ENCODE measurements around the gene DIP2C.
A peak's percentile ranks its signal among the peaks of the same experiment; 100 is the strongest.
"Not testable (repeated sequence)": the region's sequence is repeated elsewhere in the genome, so short reads cannot be mapped to it uniquely, and the experiment has no call there.

Gene DIP2C

GRCh38 chr10:606762-607544, 82.5 kb downstream of the DIP2C start:
- Mint-ChIP-seq H3K27me3 (no peaks in the 10 kb centered on the region), H3K4me1 (peaks cover 25% of the 10 kb centered on the region), H3K4me3 (no peak overlapping the region), H3K36me3 (ENCODE audit: low read depth) (peaks cover 2% of the 10 kb centered on the region), H3K27ac (peak overlapping the region; percentile 36), H3K9me3 (peaks cover 7% of the 10 kb centered on the region)
- DNase-seq (no peak), ATAC-seq (no peak)

DNA sequence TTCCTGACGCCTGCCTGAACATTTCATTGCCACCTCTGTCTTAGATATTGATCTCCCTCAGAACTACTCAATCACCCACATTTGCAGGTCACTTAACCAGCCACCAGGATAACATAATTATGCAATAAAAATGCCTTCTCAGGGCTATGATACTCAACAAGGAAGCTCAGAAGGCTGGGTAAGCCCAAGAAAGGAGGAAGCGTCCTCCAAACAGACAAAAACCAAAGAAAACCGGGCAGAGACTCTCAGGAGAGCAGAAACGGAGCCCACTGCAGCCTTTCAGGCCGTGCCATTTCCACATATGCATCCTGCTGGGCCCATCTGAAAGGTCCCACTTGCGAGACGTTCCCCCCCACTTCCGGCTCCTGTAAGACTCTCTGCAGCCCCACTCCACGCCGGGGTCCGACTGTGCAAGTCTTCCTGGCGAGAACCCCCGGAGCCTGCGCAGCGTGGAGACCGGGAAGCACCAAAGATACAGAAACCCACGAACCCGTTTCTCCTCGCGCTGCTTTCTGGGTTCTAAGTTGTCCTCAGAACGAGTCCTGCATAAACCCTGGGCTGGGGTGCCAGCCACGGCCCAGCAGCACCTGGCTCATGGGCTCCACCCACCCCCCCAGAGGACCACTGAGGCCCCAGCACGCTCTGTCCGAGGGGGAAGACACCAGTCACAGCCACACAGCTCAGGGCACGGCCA, 83.7 kb downstream of the DIP2C start:
- ATAC-seq = no peak

DNA sequence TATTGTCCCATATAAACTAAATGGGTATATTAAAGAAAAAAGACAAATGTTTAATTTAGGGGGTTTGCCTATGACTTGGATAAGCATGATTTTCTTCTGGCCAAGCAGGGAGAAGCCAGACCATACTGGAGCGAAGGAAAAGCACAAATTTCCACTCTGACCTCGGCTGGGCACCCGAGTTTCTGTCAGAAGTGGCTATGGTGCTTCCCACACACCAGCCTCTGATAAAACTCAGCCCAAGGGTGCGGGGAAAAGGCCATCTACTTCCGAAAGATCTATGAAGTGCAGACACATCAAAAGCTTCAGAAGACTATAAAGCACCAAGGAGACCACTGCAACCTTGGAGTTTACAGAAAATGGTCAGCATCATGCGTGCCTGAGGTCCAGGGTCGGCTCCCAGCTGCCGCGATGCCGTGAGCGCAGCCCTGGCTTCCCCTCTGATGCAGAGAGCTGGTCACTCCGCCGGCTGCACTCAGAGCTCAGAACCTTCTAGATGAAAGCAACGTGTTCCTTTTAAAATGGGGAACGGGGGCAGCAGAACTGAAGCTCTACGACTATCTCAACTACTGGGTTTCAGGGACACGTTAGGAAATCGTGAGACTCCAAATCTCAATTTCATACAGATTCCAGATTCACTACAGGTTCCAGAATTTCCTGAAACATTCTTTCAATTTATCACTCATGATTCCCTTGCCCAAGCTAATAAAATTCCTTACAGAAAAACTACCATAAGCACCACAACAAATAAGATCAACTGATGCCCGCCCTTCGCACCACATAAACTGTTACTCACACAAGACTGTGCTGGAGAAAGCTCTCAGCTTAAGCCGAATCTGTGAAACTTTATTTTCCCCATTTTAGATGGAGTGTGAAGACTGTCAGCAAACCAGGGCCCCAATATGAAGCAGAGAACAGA, 84.5 kb downstream of the DIP2C start:
- H3K27me3 Mint-ChIP-seq = no peaks in the 10 kb centered on the region
- ATAC-seq (no peak), DNase-seq (no peak)
- H3K4me3 Mint-ChIP-seq = no peak overlapping the region
- H3K36me3 Mint-ChIP-seq (ENCODE audit: low read depth) = no peaks in the 10 kb centered on the region
- H3K9me3 Mint-ChIP-seq = no peaks in the 10 kb centered on the region
- H3K27ac Mint-ChIP-seq = no peak overlapping the region
- peaks cover 12% of the 10 kb centered on the region for H3K4me1 Mint-ChIP-seq

More for the DNA sequence above, 83.7 kb downstream of the DIP2C start:
- no peak for DNase-seq
- Mint-ChIP-seq H3K36me3 (ENCODE audit: low read depth) (no peaks in the 10 kb centered on the region), H3K27ac (no peak overlapping the region), H3K27me3 (no peaks in the 10 kb centered on the region), H3K4me3 (no peak overlapping the region), H3K4me1 (peaks cover 16% of the 10 kb centered on the region), H3K9me3 (no peaks in the 10 kb centered on the region)

DNA sequence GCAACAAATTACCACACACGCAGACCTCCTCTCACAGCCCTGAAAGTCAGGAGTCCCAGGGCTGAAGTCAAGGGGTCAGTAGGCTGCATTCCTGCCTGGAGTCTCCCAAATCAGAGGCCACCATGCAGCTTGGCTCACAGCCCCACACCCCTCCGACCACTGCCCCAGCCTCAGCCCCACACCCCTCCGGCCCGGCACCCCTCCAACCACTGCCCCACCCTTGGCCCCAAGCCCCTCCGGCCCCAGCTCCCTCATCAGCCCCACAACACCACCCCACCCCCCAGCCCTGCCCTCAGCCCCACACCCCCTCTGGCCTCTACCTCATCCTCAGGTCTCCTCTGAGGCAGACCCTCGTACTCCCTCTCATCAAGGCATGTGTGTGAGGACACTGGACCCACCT, 85.7 kb downstream of the DIP2C start:
- ATAC-seq (no peak), DNase-seq (no peak)
- Mint-ChIP-seq H3K4me1 (peaks cover 3% of the 10 kb centered on the region), H3K36me3 (ENCODE audit: low read depth) (no peaks in the 10 kb centered on the region), H3K9me3 (no peaks in the 10 kb centered on the region), H3K27ac (no peak overlapping the region), H3K4me3 (no peak overlapping the region), H3K27me3 (no peaks in the 10 kb centered on the region)

GRCh38 chr10:602391-603005, 87.0 kb downstream of the DIP2C start:
- DNase-seq (no peak), ATAC-seq (no peak)
- Mint-ChIP-seq H3K4me3 (no peak overlapping the region), H3K4me1 (no peaks in the 10 kb centered on the region), H3K27me3 (no peaks in the 10 kb centered on the region), H3K27ac (no peak overlapping the region), H3K36me3 (ENCODE audit: low read depth) (no peaks in the 10 kb centered on the region), H3K9me3 (no peaks in the 10 kb centered on the region)

DNA sequence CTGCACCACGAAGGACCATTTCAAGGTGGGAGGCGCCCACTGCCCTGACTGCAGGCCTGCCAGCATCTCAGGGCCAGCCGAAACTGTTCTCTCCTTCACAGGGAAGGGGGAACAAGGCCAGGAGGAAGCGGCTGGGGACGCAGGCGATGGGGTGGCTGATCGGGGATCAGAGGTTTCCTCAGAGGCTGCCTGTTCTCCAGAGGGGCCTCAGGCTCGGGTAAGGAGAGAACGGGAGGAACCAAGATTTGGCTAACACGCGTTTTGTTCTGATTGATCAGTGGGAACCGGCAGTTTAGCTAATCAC, 87.9 kb downstream of the DIP2C start:
- DNase-seq (no peak), ATAC-seq (no peak)
- no peaks in the 10 kb centered on the region for H3K36me3 Mint-ChIP-seq (ENCODE audit: low read depth)
- no peaks in the 10 kb centered on the region for H3K27me3 Mint-ChIP-seq
- H3K4me3 Mint-ChIP-seq = no peak overlapping the region
- H3K27ac Mint-ChIP-seq = no peak overlapping the region
- H3K9me3 Mint-ChIP-seq = no peaks in the 10 kb centered on the region
- no peaks in the 10 kb centered on the region for H3K4me1 Mint-ChIP-seq

GRCh38 chr10:600876-601659, 88.4 kb downstream of the DIP2C start:
- no peaks in the 10 kb centered on the region for H3K36me3 Mint-ChIP-seq (ENCODE audit: low read depth)
- H3K4me1 Mint-ChIP-seq = no peaks in the 10 kb centered on the region
- DNase-seq = no peak
- H3K27me3 Mint-ChIP-seq = no peaks in the 10 kb centered on the region
- ATAC-seq = no peak
- no peak overlapping the region for H3K27ac Mint-ChIP-seq
- no peak overlapping the region for H3K4me3 Mint-ChIP-seq
- H3K9me3 Mint-ChIP-seq = no peaks in the 10 kb centered on the region

DNA sequence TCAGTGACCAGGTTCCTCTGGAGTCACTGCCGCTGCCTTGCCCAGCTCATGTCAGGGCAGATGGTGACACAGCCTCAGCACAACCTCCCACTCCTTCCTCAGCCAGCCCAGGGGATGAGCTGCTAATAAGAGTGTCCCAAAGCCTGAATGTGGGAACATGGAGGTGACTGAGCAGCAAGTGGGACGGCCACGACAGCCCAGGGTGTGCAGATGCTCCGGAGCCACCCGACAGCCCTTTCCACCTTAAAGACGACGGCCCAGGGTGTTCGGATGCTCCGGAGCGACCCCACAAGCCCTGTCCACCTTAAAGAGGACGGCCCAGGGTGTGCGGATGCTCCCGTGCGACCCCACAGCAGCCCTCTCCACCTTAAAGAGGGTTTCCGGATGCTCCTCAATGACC, 89.2 kb downstream of the DIP2C start:
- Mint-ChIP-seq H3K27ac (no peak overlapping the region), H3K4me3 (no peak overlapping the region), H3K36me3 (ENCODE audit: low read depth) (no peaks in the 10 kb centered on the region), H3K4me1 (no peaks in the 10 kb centered on the region), H3K9me3 (no peaks in the 10 kb centered on the region), H3K27me3 (no peaks in the 10 kb centered on the region)
- DNase-seq (no peak), ATAC-seq (no peak)

GRCh38 chr10:599767-600166, 89.7 kb downstream of the DIP2C start:
- DNase-seq (no peak), ATAC-seq (no peak)
- Mint-ChIP-seq H3K4me1 (no peaks in the 10 kb centered on the region), H3K27me3 (no peaks in the 10 kb centered on the region), H3K4me3 (no peak overlapping the region), H3K36me3 (ENCODE audit: low read depth) (no peaks in the 10 kb centered on the region), H3K27ac (no peak overlapping the region), H3K9me3 (no peaks in the 10 kb centered on the region)

DNA sequence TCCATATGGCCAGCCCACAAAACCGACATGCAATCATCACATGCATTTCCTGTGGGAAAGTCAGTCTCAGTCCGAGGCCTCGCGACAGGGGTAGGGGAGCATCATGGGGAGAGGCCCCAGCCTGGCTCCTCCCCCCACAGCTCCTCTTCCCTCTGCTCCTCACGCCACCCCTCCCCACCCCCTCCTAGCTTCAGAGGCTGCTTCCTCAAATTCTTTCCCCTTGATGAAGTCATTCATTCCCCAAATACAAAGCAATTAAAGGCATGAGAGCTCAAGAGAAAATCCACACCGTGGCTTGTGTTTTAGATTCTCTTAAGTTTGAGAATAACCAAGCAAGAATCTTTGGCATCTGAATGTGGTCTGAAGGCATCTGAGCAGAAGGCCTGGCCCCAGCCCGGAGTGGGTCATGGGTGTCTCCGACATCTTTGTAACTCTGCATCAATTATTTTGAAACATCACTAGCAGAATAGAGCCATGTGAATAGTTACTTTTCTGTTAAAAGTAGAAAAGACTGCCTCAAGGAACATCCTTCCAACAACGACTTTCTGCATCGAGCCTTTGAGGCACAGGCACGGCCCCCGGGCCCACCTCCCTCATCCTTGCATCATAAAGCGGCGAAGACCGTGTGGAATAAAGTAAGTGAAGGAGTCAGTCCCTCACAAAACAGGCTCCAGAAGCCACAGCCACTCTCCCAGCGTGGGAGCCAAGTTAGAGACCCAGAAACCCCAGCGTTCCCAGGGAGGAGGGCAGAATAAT, 90.9 kb downstream of the DIP2C start:
- no peaks in the 10 kb centered on the region for H3K9me3 Mint-ChIP-seq
- H3K27ac Mint-ChIP-seq = no peak overlapping the region
- H3K27me3 Mint-ChIP-seq = no peaks in the 10 kb centered on the region
- no peaks in the 10 kb centered on the region for H3K36me3 Mint-ChIP-seq (ENCODE audit: low read depth)
- DNase-seq = no peak
- H3K4me1 Mint-ChIP-seq = no peaks in the 10 kb centered on the region
- no peak for ATAC-seq
- H3K4me3 Mint-ChIP-seq = no peak overlapping the region

DNA sequence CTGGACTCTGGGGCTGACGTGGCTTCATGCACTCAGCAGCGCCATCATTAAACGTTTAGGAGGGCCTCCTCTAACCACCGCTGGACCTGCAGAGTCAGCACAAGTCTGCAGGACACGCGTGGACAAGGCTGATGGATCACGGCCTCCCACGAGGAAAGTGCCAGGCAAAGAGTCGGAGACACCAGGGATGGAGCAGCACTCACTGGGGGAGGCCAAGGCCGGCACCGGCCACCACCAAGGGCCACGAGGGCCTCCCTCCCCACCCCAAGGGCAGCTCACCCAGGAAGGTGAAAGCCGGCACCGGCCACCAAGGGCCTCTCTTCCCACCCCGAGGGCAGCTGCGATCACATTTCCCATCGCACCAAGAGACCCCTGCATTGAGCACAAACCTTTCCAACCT, 91.5 kb downstream of the DIP2C start:
- Mint-ChIP-seq H3K4me3 (no peak overlapping the region), H3K27me3 (peaks cover 2% of the 10 kb centered on the region), H3K4me1 (no peaks in the 10 kb centered on the region), H3K36me3 (ENCODE audit: low read depth) (no peaks in the 10 kb centered on the region), H3K9me3 (no peaks in the 10 kb centered on the region), H3K27ac (no peak overlapping the region)
- ATAC-seq (no peak), DNase-seq (no peak)

DNA sequence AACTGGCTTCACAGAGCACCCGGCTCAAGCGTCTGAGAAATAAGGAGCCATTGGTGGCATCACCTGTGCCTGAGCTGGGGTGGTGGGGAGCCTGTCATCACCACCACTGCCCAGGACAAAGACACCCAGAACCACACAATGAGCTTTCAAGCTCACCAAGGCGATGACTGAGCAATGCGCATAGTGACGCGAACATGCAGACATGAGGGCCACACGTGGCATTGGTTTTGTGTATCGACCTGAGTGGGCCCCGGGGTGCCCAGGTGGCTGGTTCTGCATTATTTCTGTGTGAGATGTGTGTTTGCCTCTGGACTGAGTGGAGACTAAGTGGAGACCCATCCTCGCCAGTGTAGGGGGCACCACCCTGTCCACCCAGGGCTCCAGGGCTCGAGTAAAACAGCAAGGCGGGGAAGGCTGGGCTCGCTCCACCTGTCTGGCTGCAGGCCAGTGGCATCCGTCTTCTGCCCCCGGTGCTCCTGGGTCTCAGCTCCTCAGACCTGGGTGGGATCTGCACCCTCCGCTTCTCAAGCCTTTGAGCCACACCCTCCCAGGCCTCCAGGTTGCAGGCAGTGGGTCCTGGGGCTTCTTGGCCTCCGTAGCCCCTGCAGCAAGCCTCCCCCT, 92.6 kb downstream of the DIP2C start:
- DNase-seq (no peak), ATAC-seq (no peak)
- Mint-ChIP-seq H3K27me3 (peaks cover 4% of the 10 kb centered on the region), H3K36me3 (ENCODE audit: low read depth) (no peaks in the 10 kb centered on the region), H3K9me3 (no peaks in the 10 kb centered on the region), H3K4me1 (no peaks in the 10 kb centered on the region), H3K27ac (no peak overlapping the region), H3K4me3 (no peak overlapping the region)

- H3K36me3 Mint-ChIP-seq (ENCODE audit: low read depth); H3K9me3 Mint-ChIP-seq; H3K27me3 Mint-ChIP-seq; ATAC-seq; H3K27ac Mint-ChIP-seq; H3K4me3 Mint-ChIP-seq; H3K4me1 Mint-ChIP-seq; DNase-seq: not testable (repeated sequence)
Measured at GRCh38 chr10:596131-596530, 93.3 kb downstream of the DIP2C start.
